ENCODE data around the gene RPRD1B. TPM values are rescaled to one million over a fixed set of nuclear protein-coding genes. Genes with fewer than 3 reads are reported as not detected.

The RPRD1B gene
- total and polyA plus RNA-seq, 2 of the 13 experiments (the other 11 are each of a cell fraction or from before 2014, with no cell fraction given), result 31.1 to 41.5 TPM

- TF ChIP-seq ZBTB39 (CRISPR knock-in tag; IDR thresholded peaks at IDR 0.05) (no peak), ZNF138 (CRISPR knock-in tag; IDR thresholded peaks at IDR 0.05; ENCODE audit: low read depth) (no peak), RCOR2 (CRISPR knock-in tag; IDR thresholded peaks at IDR 0.05) (peak; percentile 63; the same call in 1 of the 2 replicates), ZNF589 (CRISPR knock-in tag; conservative IDR thresholded peaks at IDR 0.05) (no peak), ZFP62 (CRISPR knock-in tag; IDR thresholded peaks at IDR 0.05) (no peak), ZNF639 (CRISPR knock-in tag; conservative IDR thresholded peaks at IDR 0.05) (no peak; the same call in 1 of the 2 replicates), KDM4B (CRISPR knock-in tag; IDR thresholded peaks at IDR 0.05) (no peak), ZNF329 (CRISPR knock-in tag; IDR thresholded peaks at IDR 0.05; ENCODE audit: low read depth) (no peak), SMAD1 (CRISPR knock-in tag; IDR thresholded peaks at IDR 0.05; ENCODE audit: borderline replicate concordance, low read depth) (no peak), KLF15 (CRISPR knock-in tag; IDR thresholded peaks at IDR 0.05; ENCODE audit: borderline replicate concordance) (no peak; the same call in 1 of the 2 replicates), NFYB (CRISPR knock-in tag; IDR thresholded peaks at IDR 0.05) (no peak), ZNF468 (CRISPR knock-in tag; IDR thresholded peaks at IDR 0.05) (no peak), ZNF292 (CRISPR knock-in tag; IDR thresholded peaks at IDR 0.05; ENCODE audit: borderline replicate concordance, low read depth) (peak; percentile 94; the same call in 1 of the 2 replicates), MED13 (CRISPR knock-in tag; IDR thresholded peaks at IDR 0.05) (no peak), ZNF274 (CRISPR knock-in tag; IDR thresholded peaks at IDR 0.05) (peak; percentile 68; the same call in 1 of the 2 replicates), RBAK (CRISPR knock-in tag; IDR thresholded peaks at IDR 0.05) (peak; percentile 76; the same call in 1 of the 2 replicates), CHCHD3 (CRISPR knock-in tag; IDR thresholded peaks at IDR 0.05) (no peak), ATF7-NPFF (CRISPR knock-in tag; IDR thresholded peaks at IDR 0.05; ENCODE audit: low read depth) (no peak), ZNF275 (CRISPR knock-in tag; IDR thresholded peaks at IDR 0.05; ENCODE audit: borderline replicate concordance) (no peak), ZNF446 (CRISPR knock-in tag; IDR thresholded peaks at IDR 0.05) (0 out of 2 replicates have a peak, but pooled peaks have one; percentile 63)
- TF ChIP-seq, protein P1, sequence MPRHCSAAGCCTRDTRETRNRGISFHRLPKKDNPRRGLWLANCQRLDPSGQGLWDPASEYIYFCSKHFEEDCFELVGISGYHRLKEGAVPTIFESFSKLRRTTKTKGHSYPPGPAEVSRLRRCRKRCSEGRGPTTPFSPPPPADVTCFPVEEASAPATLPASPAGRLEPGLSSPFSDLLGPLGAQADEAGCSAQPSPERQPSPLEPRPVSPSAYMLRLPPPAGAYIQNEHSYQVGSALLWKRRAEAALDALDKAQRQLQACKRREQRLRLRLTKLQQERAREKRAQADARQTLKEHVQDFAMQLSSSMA (CRISPR knock-in tag; IDR thresholded peaks at IDR 0.05), result peak; percentile 46; the same call in 1 of the 2 replicates
These were observed 49.3 kb upstream of the RPRD1B start (continued) for GRCh38 chr20:37984018-37984785.
